H1 (cell line): ENCODE results near the gene HAUS2. TPM values are rescaled to one million over a fixed set of nuclear protein-coding genes. Genes with fewer than 3 reads are reported as not detected.

ENCODE experiments used
- NANOG ChIP-seq: IDR thresholded peaks from 2 replicates; pipeline ENCODE4 v1.6.1; 2011; ENCODE audit warnings: low read length, low read depth, mild to moderate bottlenecking, inconsistent platforms; ENCODE audit not compliant: insufficient read depth, poor library complexity, severe bottlenecking
- polyA plus RNA-seq, 7 experiments: library from polyadenylated mRNA; depleted of rRNA in 3 of 7; stranded (reverse) in 5 of 7; unstranded in 2 of 7; fragments of >200 nt in 5 of 7; fragments of 200-250 nt in 2 of 7; gene quantifications; 1 replicate in 5 of 7; 2 replicates in 1 of 7; 4 replicates in 1 of 7; pipeline versions ENCODE4 v1.2.1 to v1.2.3, GENCODE V29; 2011 to 2013; ENCODE audit warnings: missing spikeins in 2 of 7, mixed read lengths in 2 of 7
- total RNA-seq: library from RNA; stranded (reverse); fragmentation: NEBNext Ultra II Directional; extraction: Animal tissue kit (Norgen Biotek cat#: 25700); gene quantifications from 2 replicates; pipeline ENCODE4 v1.2.1, GENCODE V29; 2021

Gene HAUS2
- total and polyA plus RNA-seq, 2 of the 8 experiments (the other 6 are each of a cell fraction or from before 2014, with no cell fraction given), result 12.1 to 33.5 TPM

DNA sequence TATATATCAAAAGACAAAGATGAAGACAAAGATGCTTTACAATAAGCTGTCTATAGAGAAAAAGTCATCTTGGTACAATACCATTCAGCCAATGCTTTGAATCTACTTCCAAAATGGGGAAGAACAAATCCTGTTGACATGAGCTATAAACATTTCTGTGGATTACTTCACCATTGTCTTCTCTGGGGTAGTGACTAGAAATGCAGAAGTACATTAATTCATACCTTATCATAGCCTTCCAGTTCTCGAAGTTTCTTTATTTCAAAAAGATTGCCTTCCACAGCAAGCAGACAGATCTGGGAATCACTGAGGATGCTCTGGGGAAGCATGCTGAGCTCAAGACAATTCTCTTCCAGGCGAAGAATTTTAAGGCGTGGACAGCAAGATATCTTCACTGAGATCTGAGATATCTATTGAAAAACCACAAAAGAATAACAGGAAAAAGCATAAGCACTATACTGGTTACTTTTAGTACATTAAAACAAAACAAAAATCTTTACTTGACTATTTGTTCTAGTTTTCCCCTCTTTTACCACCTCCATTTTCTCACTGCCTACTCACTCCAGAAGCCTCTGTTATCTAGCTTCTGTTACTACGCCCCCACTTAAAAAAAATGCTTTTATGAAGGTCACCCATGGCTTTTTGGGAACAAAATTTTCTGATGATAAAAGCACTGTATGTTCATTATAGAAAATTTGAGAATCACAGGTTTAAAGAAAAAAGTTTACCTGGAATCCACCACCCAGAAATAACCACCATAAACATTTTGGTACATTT lies 3.6 kb upstream of the HAUS2 start (continued):
- TF ChIP-seq NANOG, result no peak
